ENCODE data around the gene SIAE. TPM values are rescaled to one million over a fixed set of nuclear protein-coding genes. Genes with fewer than 3 reads are reported as not detected.

SIAE gene
- total and polyA plus RNA-seq, 3 experiments from 2014 or later: 0.85 to 5.2 (median 4.0) TPM

DNA sequence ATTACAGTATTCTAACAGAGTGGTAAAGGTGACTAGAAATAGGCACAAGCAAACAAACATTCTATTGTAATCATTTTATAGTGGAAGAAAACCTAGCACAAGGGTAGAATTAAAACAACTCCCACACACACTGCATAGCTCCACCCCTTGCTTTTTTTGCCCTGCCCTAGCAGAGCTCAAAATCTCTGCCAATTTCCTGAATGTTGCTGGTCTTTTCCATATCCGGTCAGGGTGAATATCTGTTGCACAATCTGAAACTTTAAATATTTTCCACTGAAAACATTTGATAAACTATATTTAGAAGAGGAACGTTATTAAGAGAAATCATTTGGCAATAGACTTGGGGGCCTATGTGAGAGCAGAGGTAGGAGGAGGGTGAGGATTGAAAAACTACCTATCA is 2.8 kb upstream of the SIAE start:
- no peaks in the 10 kb centered on the region for H3K36me3 ChIP-seq (ENCODE audit: insufficient read depth, low read length)
- Mint-ChIP-seq H3K27ac (peak overlapping the region in 2 of 8 donors; percentile 23 to 25), H3K4me3 (peak overlapping the region in 2 of 7 donors; percentile 59 to 74), H3K27me3 (peaks cover 15 to 21% of the 10 kb centered on the region in 2 donors), H3K9me3 (no peaks in the 10 kb centered on the region), H3K36me3 (peaks cover 0 to 4% (median 0%) of the 10 kb centered on the region in 3 donors), H3K4me1 (peaks cover 22 to 28% (median 26%) of the 10 kb centered on the region in 3 donors)
- no peak overlapping the region for H3K4me3 ChIP-seq (ENCODE audit: low read length)
- H3K27ac ChIP-seq (ENCODE audit: low read depth, low read length): no peak overlapping the region
- ChIA-PET POLR2A (no interaction called here), CTCF (interaction anchor here (1.4 to 1.6 kb wide), 2 partner anchors 70 to 87 kb away, joined by 3 to 4 read pairs; no protein-coding TSS in a partner anchor)
- H3K27me3 ChIP-seq (ENCODE audit: insufficient read depth, low read length, poor library complexity, severe bottlenecking): no peaks in the 10 kb centered on the region
- H3K4me1 ChIP-seq (ENCODE audit: insufficient read depth, low read length): peaks cover 17% of the 10 kb centered on the region
- no peak for DNase-seq
- no peaks in the 10 kb centered on the region for H3K9me3 ChIP-seq (ENCODE audit: low read length)

- peak overlapping the region; percentile 71 for H3K27ac ChIP-seq (ENCODE audit: low read depth, low read length)
- H3K27me3 ChIP-seq (ENCODE audit: insufficient read depth, low read length, poor library complexity, severe bottlenecking): no peaks in the 10 kb centered on the region
- H3K4me1 Mint-ChIP-seq: peaks cover 25 to 36% (median 33%) of the 10 kb centered on the region in 3 donors
Measured at GRCh38 chr11:124674571-124674970, 1.0 kb upstream of the SIAE start.

DNA sequence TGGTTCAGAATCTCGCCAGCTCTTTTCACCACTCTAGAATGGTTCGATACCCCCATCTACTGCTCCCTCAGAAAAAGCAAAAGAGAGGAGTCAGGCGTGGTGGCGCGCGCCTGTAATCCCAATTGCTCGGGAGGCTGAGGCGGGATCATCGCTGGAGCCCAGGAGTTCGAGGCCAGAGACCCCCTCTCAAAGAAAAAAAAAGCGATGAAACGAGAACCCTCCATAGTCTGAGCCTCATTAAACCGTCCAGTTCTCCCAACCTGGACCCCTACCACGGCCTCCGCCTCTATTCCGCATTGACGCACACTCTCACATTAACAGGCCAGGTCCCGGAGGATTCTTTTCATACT is 604 bp upstream of the SIAE start:
- H3K27me3 Mint-ChIP-seq: peaks cover 11 to 17% of the 10 kb centered on the region in 2 donors

More at GRCh38 chr11:124674571-124674970, 1.0 kb upstream of the SIAE start:
- Histone ChIP-seq H3K4me1 (ENCODE audit: insufficient read depth, low read length) (peaks cover 32% of the 10 kb centered on the region), H3K36me3 (ENCODE audit: insufficient read depth, low read length) (no peaks in the 10 kb centered on the region), H3K9me3 (ENCODE audit: low read length) (no peaks in the 10 kb centered on the region), H3K4me3 (ENCODE audit: low read length) (peak overlapping the region; percentile 74)
- Mint-ChIP-seq H3K36me3 (peaks cover 0 to 4% (median 0%) of the 10 kb centered on the region in 3 donors), H3K27ac (peak overlapping the region in 7 of 8 donors; percentile 97 to 99 (median 98)), H3K27me3 (peaks cover 11 to 19% of the 10 kb centered on the region in 2 donors), H3K4me3 (peak overlapping the region; percentile 89 to 95 (median 91)), H3K9me3 (no peaks in the 10 kb centered on the region)
- ChIA-PET POLR2A (no interaction called here), CTCF (interaction anchor here (0.9 to 2.2 kb wide), 3 partner anchors 72 to 126 kb away, joined by 3 to 8 read pairs (median 6); no protein-coding TSS in a partner anchor)
- DNase-seq: no peak

GRCh38 chr11:124672536-124673215 is 863 bp downstream of the SIAE start:
- peaks cover 25 to 36% (median 33%) of the 10 kb centered on the region in 3 donors for H3K4me1 Mint-ChIP-seq

More for the DNA sequence above, 604 bp upstream of the SIAE start:
- Histone ChIP-seq H3K9me3 (ENCODE audit: low read length) (no peaks in the 10 kb centered on the region), H3K27me3 (ENCODE audit: insufficient read depth, low read length, poor library complexity, severe bottlenecking) (no peaks in the 10 kb centered on the region), H3K36me3 (ENCODE audit: insufficient read depth, low read length) (no peaks in the 10 kb centered on the region), H3K4me3 (ENCODE audit: low read length) (peak overlapping the region; percentile 74), H3K4me1 (ENCODE audit: insufficient read depth, low read length) (peaks cover 36% of the 10 kb centered on the region), H3K27ac (ENCODE audit: low read depth, low read length) (peak overlapping the region; percentile 71)
- peaks cover 0 to 4% (median 0%) of the 10 kb centered on the region in 3 donors for H3K36me3 Mint-ChIP-seq
- H3K4me3 Mint-ChIP-seq: peak overlapping the region; percentile 89 to 95 (median 91)
- ChIA-PET POLR2A (interaction anchor here (0.6 to 1.8 kb wide), 5 partner anchors 17 to 163 kb away, joined by 3 to 23 read pairs (median 4); partner anchors contain the start of gene ESAM), CTCF (interaction anchor here (0.6 to 6.0 kb wide), 8 partner anchors 11 to 162 kb away, joined by 3 to 105 read pairs (median 5); partner anchors contain the start of gene ESAM)
- H3K4me1 Mint-ChIP-seq: peaks cover 25 to 36% (median 33%) of the 10 kb centered on the region in 3 donors
- DNase-seq: no peak
- peak overlapping the region in 7 of 8 donors; percentile 97 to 99 (median 98) for H3K27ac Mint-ChIP-seq
- no peaks in the 10 kb centered on the region for H3K9me3 Mint-ChIP-seq

DNA sequence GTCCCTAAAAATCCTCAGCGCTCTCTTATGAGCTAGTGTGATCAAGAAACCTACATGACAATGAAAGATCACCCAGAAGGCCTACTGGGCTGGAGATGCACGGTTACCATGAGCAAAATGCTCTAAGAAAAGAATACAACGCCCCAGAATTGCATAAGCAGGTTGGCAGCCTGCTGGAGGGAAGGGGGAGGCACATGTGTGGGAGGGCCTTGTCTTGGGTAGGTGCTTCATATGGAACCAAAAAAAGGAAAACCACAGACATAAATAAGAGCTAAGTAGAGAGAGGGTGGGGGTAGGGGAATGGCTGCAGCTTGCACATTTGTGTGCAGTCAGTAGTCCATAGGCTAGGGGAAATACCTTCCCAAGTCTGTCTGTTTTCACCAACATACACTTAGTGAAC is 2.8 kb downstream of the SIAE start:
- no peak overlapping the region for H3K27ac ChIP-seq (ENCODE audit: low read depth, low read length)
- H3K27me3 Mint-ChIP-seq: peaks cover 0 to 2% of the 10 kb centered on the region in 2 donors
- H3K9me3 Mint-ChIP-seq: no peaks in the 10 kb centered on the region
- peak in 3 of 5 donors; percentile 32 to 76 (median 56) for DNase-seq
- H3K36me3 Mint-ChIP-seq: peaks cover 0 to 4% (median 2%) of the 10 kb centered on the region in 3 donors
- peaks cover 36% of the 10 kb centered on the region for H3K4me1 ChIP-seq (ENCODE audit: insufficient read depth, low read length)
- H3K27me3 ChIP-seq (ENCODE audit: insufficient read depth, low read length, poor library complexity, severe bottlenecking): no peaks in the 10 kb centered on the region
- no peaks in the 10 kb centered on the region for H3K9me3 ChIP-seq (ENCODE audit: low read length)
- H3K27ac Mint-ChIP-seq: peak overlapping the region in 1 of 8 donors; percentile 22
- peaks cover 25 to 36% (median 33%) of the 10 kb centered on the region in 3 donors for H3K4me1 Mint-ChIP-seq
- CTCF ChIA-PET: interaction anchor here (1.0 to 6.0 kb wide), 8 partner anchors 15 to 205 kb away, joined by 3 to 105 read pairs (median 14); partner anchors contain the start of gene ESAM
- no peaks in the 10 kb centered on the region for H3K36me3 ChIP-seq (ENCODE audit: insufficient read depth, low read length)
- H3K4me3 ChIP-seq (ENCODE audit: low read length): no peak overlapping the region
- H3K4me3 Mint-ChIP-seq: peak overlapping the region in 3 of 7 donors; percentile 8 to 73 (median 55)
- POLR2A ChIA-PET: interaction anchor here (1.2 kb wide), 1 partner anchor 76 kb away, joined by 6 read pairs; no protein-coding TSS in a partner anchor

More at GRCh38 chr11:124672536-124673215, 863 bp downstream of the SIAE start:
- Mint-ChIP-seq H3K9me3 (no peaks in the 10 kb centered on the region), H3K27ac (peak overlapping the region in 7 of 8 donors; percentile 56 to 92 (median 80)), H3K36me3 (peaks cover 0 to 4% (median 0%) of the 10 kb centered on the region in 3 donors), H3K27me3 (peaks cover 2 to 10% of the 10 kb centered on the region in 2 donors), H3K4me3 (peak overlapping the region; percentile 74 to 95 (median 91))
- Histone ChIP-seq H3K27ac (ENCODE audit: low read depth, low read length) (no peak overlapping the region), H3K4me1 (ENCODE audit: insufficient read depth, low read length) (peaks cover 36% of the 10 kb centered on the region), H3K36me3 (ENCODE audit: insufficient read depth, low read length) (no peaks in the 10 kb centered on the region), H3K9me3 (ENCODE audit: low read length) (no peaks in the 10 kb centered on the region), H3K4me3 (ENCODE audit: low read length) (peak overlapping the region; percentile 74), H3K27me3 (ENCODE audit: insufficient read depth, low read length, poor library complexity, severe bottlenecking) (no peaks in the 10 kb centered on the region)
- POLR2A ChIA-PET: interaction anchor here (0.5 to 1.8 kb wide), 3 partner anchors 74 to 90 kb away, joined by 4 to 23 read pairs (median 4); partner anchors contain the start of gene ESAM
- peak in 1 of 5 donors; percentile 9 for DNase-seq
- CTCF ChIA-PET: interaction anchor here (0.8 to 6.0 kb wide), 7 partner anchors 74 to 163 kb away, joined by 3 to 105 read pairs (median 8); partner anchors contain the start of gene ESAM

DNA sequence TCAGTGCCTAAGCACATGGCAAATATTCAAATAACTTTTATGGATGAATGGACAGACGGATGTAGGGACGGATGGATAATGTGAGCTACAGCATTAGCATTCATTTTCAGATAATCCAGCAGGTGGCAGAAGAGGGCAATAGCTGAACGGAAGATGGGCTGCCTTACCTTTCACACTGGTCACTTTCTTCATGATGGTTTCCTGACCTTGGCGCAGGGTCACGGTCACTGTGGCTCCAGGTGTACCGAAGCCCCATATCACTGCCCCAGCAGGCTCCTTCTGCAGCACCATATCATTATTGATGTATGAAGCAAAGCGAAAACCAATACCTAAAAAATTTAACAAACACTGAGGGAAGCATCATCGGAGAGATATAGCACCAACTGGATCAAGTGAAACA is 4.3 kb downstream of the SIAE start:
- no peaks in the 10 kb centered on the region for H3K9me3 ChIP-seq (ENCODE audit: low read length)
- H3K27ac ChIP-seq (ENCODE audit: low read depth, low read length): no peak overlapping the region
- peak; percentile 19 to 59 (median 44) for DNase-seq
- no peak overlapping the region for H3K27ac Mint-ChIP-seq
- no peaks in the 10 kb centered on the region for H3K36me3 ChIP-seq (ENCODE audit: insufficient read depth, low read length)
- no peak overlapping the region for H3K4me3 ChIP-seq (ENCODE audit: low read length)
- POLR2A ChIA-PET: interaction anchor here (0.6 to 1.1 kb wide), 3 partner anchors 94 to 251 kb away, joined by 3 to 4 read pairs (median 3); no protein-coding TSS in a partner anchor
- CTCF ChIA-PET: interaction anchor here (0.6 to 6.0 kb wide), 22 partner anchors 9 to 207 kb away, joined by 3 to 105 read pairs (median 4); partner anchors contain the start of genes ESAM, MSANTD2, ROBO3 and VSIG2
- peaks cover 31% of the 10 kb centered on the region for H3K4me1 ChIP-seq (ENCODE audit: insufficient read depth, low read length)
- H3K9me3 Mint-ChIP-seq: no peaks in the 10 kb centered on the region
- peaks cover 0 to 4% (median 3%) of the 10 kb centered on the region in 3 donors for H3K36me3 Mint-ChIP-seq
- H3K4me3 Mint-ChIP-seq: no peak overlapping the region
- H3K4me1 Mint-ChIP-seq: peaks cover 19 to 26% (median 24%) of the 10 kb centered on the region in 3 donors
- peaks cover 0 to 2% of the 10 kb centered on the region in 2 donors for H3K27me3 Mint-ChIP-seq
- H3K27me3 ChIP-seq (ENCODE audit: insufficient read depth, low read length, poor library complexity, severe bottlenecking): no peaks in the 10 kb centered on the region

- peaks cover 0 to 4% (median 0%) of the 10 kb centered on the region in 3 donors for H3K36me3 Mint-ChIP-seq
- ChIA-PET CTCF (interaction anchor here (1.0 to 1.6 kb wide), 4 partner anchors 23 to 171 kb away, joined by 4 to 6 read pairs (median 5); no protein-coding TSS in a partner anchor), POLR2A (no interaction called here)
- no peaks in the 10 kb centered on the region for H3K27me3 ChIP-seq (ENCODE audit: insufficient read depth, low read length, poor library complexity, severe bottlenecking)
- H3K27ac Mint-ChIP-seq: no peak overlapping the region
- H3K27me3 Mint-ChIP-seq: no peaks in the 10 kb centered on the region
- H3K36me3 ChIP-seq (ENCODE audit: insufficient read depth, low read length): no peaks in the 10 kb centered on the region
- H3K4me3 ChIP-seq (ENCODE audit: low read length): no peak overlapping the region
- no peaks in the 10 kb centered on the region for H3K9me3 Mint-ChIP-seq
- H3K9me3 ChIP-seq (ENCODE audit: low read length): no peaks in the 10 kb centered on the region
- H3K27ac ChIP-seq (ENCODE audit: low read depth, low read length): no peak overlapping the region
- peaks cover 21% of the 10 kb centered on the region for H3K4me1 ChIP-seq (ENCODE audit: insufficient read depth, low read length)
- H3K4me3 Mint-ChIP-seq: no peak overlapping the region
- H3K4me1 Mint-ChIP-seq: peaks cover 7 to 14% (median 12%) of the 10 kb centered on the region in 3 donors
- DNase-seq: no peak
Measured at GRCh38 chr11:124667601-124668000, 5.9 kb downstream of the SIAE start.
